MM.1S (cell line): ENCODE results near the gene TMPRSS6.

Experiments
- DNase-seq: peaks from one replicate; pipeline ENCODE4 v3.0.0-alpha.2; 2015
- H2AFZ ChIP-seq: fragments of 300-600 bp; sonication (generic); 2 replicates; pipeline ENCODE4 v1.6.0; 2016; ENCODE audit warnings: antibody characterized with exemption, low read length
- H3F3A ChIP-seq: fragments of 300-600 bp; sonication (generic); 2 replicates; pipeline ENCODE4 v1.6.1; 2016; ENCODE audit warnings: mild to moderate bottlenecking, antibody characterized with exemption, low read length, moderate library complexity, mixed read lengths; ENCODE audit not compliant: insufficient read depth
- H3K27ac ChIP-seq: fragments of 300-600 bp; sonication (generic); 2 replicates; pipeline ENCODE4 v1.5.1; 2016; ENCODE audit warnings: mild to moderate bottlenecking, low read length
- H3K27me3 ChIP-seq: fragments of 300-600 bp; sonication (generic); replicated peaks from 2 replicates; pipeline ENCODE4 v1.6.0; 2016; ENCODE audit warnings: low read length; ENCODE audit not compliant: insufficient read depth
- H3K36me3 ChIP-seq: fragments of 300-600 bp; sonication (generic); replicated peaks from 2 replicates; pipeline ENCODE4 v1.6.1; 2016; ENCODE audit warnings: mild to moderate bottlenecking, low read length, mixed read lengths; ENCODE audit not compliant: insufficient read depth
- H3K4me1 ChIP-seq: fragments of 300-600 bp; sonication (generic); 2 replicates; pipeline ENCODE4 v1.6.1; 2016; ENCODE audit warnings: low read length, mixed read lengths
- H3K4me2 ChIP-seq: fragments of 300-600 bp; sonication (generic); 2 replicates; pipeline ENCODE4 v1.6.0; 2016; ENCODE audit warnings: low read depth, low read length
- H3K4me3 ChIP-seq: fragments of 300-600 bp; sonication (generic); 2 replicates; pipeline ENCODE4 v1.5.1; 2016; ENCODE audit warnings: low read length, mixed read lengths
- H3K79me2 ChIP-seq: fragments of 300-600 bp; sonication (generic); 2 replicates; pipeline ENCODE4 v1.6.1; 2016; ENCODE audit warnings: mixed run types, low read length, mixed read lengths
- H3K9ac ChIP-seq: fragments of 300-600 bp; sonication (generic); 2 replicates; pipeline ENCODE4 v1.6.1; 2016; ENCODE audit warnings: low read length, mixed read lengths
- H3K9me2 ChIP-seq: fragments of 300-600 bp; sonication (generic); replicated peaks from 2 replicates; pipeline ENCODE4 v1.6.1; 2016; ENCODE audit warnings: mild to moderate bottlenecking, low read length, mixed read lengths; ENCODE audit not compliant: insufficient read depth
- H3K9me3 ChIP-seq: fragments of 300-600 bp; sonication (generic); replicated peaks from 2 replicates; pipeline ENCODE4 v1.6.1; 2016; ENCODE audit warnings: mild to moderate bottlenecking, low read length, mixed read lengths; ENCODE audit not compliant: insufficient read depth
- H4K20me1 ChIP-seq: fragments of 300-600 bp; sonication (generic); 2 replicates; pipeline ENCODE4 v1.6.1; 2016; ENCODE audit warnings: mild to moderate bottlenecking, low read length, moderate library complexity, mixed read lengths; ENCODE audit not compliant: insufficient read depth
- EZH2 ChIP-seq: fragments of 300-600 bp; sonication (generic); optimal IDR thresholded peaks from 2 replicates; pipeline ENCODE3; 2017; ENCODE audit warnings: low read depth, mild to moderate bottlenecking, antibody characterized with exemption, low read length, mixed read lengths
- EZH2phosphoT487 ChIP-seq: fragments of 300-600 bp; sonication (generic); IDR thresholded peaks from 2 replicates; pipeline ENCODE4 v1.6.1; 2018; ENCODE audit warnings: antibody characterized with exemption, low read length
- TF ChIP-seq, protein P1 (sequence below): fragments of 300-600 bp; sonication (generic); IDR thresholded peaks from 2 replicates; pipeline ENCODE4 v1.5.1; 2016; ENCODE audit warnings: antibody characterized with exemption, low read length, mixed read lengths

Gene TMPRSS6

DNA sequence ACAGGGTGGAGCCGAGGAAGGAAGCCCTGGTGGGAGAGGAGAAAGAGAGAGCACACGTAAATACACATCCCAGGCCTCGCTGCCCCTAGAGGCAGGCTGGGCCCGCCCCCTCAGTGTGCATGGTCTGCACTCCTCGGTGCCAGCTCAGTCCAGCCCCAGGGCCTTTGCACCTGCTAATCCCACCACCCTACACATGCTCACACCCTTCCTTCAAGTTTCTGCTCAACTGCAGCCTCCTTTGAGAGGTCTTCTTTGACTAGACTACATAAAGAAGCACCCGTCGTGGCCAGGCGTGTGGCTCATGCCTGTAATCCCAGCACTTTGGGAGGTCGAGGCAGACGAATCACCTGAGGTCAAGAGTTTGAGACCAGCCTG lies 34.7 kb upstream of the TMPRSS6 start:
- no peaks in the 10 kb centered on the region for H4K20me1 ChIP-seq
- H3K9me3 ChIP-seq = no peaks in the 10 kb centered on the region
- H3K27ac ChIP-seq = no peak overlapping the region
- no peaks in the 10 kb centered on the region for H3F3A ChIP-seq
- no peaks in the 10 kb centered on the region for H3K79me2 ChIP-seq
- H3K9ac ChIP-seq = no peak overlapping the region
- H3K4me2 ChIP-seq = no peak overlapping the region
- TF ChIP-seq EZH2 (no peak), EZH2phosphoT487 (no peak)
- no peaks in the 10 kb centered on the region for H3K4me1 ChIP-seq
- H3K27me3 ChIP-seq = peaks cover 80% of the 10 kb centered on the region
- DNase-seq = no peak
- no peak overlapping the region for H2AFZ ChIP-seq
- H3K9me2 ChIP-seq = no peaks in the 10 kb centered on the region
- H3K4me3 ChIP-seq = no peak overlapping the region
- no peaks in the 10 kb centered on the region for H3K36me3 ChIP-seq

DNA sequence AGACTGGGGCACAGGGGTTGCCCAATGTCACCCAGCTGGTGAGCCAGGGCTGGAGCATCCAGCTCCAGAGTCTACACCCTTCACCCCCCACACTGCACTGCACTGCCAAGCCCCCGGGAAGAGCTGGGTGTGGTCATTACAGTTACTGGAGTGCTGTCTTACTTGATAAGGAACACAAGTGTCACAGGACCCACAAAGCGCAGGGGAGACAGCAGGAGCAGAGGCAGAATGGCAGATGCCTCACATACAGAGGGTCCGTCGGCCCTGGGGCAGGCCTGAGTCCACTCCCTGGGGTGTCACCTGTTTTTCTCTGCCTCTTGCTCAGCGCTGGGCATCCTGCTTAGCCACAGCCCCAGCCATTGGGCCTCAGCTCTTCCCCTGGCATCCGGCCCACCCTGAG lies 32.5 kb upstream of the TMPRSS6 start:
- TF ChIP-seq EZH2phosphoT487 = no peak
- no peak for TF ChIP-seq EZH2
- TF ChIP-seq, protein P1, sequence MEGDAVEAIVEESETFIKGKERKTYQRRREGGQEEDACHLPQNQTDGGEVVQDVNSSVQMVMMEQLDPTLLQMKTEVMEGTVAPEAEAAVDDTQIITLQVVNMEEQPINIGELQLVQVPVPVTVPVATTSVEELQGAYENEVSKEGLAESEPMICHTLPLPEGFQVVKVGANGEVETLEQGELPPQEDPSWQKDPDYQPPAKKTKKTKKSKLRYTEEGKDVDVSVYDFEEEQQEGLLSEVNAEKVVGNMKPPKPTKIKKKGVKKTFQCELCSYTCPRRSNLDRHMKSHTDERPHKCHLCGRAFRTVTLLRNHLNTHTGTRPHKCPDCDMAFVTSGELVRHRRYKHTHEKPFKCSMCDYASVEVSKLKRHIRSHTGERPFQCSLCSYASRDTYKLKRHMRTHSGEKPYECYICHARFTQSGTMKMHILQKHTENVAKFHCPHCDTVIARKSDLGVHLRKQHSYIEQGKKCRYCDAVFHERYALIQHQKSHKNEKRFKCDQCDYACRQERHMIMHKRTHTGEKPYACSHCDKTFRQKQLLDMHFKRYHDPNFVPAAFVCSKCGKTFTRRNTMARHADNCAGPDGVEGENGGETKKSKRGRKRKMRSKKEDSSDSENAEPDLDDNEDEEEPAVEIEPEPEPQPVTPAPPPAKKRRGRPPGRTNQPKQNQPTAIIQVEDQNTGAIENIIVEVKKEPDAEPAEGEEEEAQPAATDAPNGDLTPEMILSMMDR = no peak
- H3K27me3 ChIP-seq = peaks cover 80% of the 10 kb centered on the region
- no peak for DNase-seq

DNA sequence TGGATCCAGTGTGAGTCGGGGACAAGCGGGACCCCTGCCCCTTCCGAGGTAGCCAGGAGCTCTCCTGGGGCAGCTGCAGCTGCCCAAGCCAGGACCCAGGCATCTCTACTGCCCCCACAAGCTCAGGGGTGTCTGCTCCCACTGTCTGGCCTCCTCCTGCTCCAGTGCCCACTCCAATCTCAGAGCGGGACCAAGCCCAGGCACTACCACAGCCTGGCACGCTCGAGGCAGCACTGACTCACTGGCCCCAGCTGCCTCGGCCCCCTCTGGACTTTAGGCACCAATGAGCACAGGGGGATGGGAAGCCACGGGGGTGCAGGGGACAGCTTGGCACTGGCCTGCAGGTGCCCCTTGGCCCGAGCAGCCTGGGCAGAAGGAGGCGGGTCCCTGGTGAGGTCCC lies 32.0 kb upstream of the TMPRSS6 start:
- no peaks in the 10 kb centered on the region for H3K79me2 ChIP-seq
- no peak for TF ChIP-seq EZH2phosphoT487
- TF ChIP-seq, protein P1 = no peak
- TF ChIP-seq EZH2 = no peak
- no peak overlapping the region for H2AFZ ChIP-seq
- H3K27me3 ChIP-seq = peaks cover 80% of the 10 kb centered on the region
- no peak overlapping the region for H3K4me2 ChIP-seq
- H3K9me3 ChIP-seq = no peaks in the 10 kb centered on the region
- no peak overlapping the region for H3K27ac ChIP-seq
- no peaks in the 10 kb centered on the region; the same call in 1 of the 2 replicates for H3F3A ChIP-seq
- no peaks in the 10 kb centered on the region for H3K9me2 ChIP-seq
- H3K4me1 ChIP-seq = peaks cover 4% of the 10 kb centered on the region; the same call in 1 of the 2 replicates
- no peak for DNase-seq
- H4K20me1 ChIP-seq = no peaks in the 10 kb centered on the region
- H3K36me3 ChIP-seq = no peaks in the 10 kb centered on the region
- H3K4me3 ChIP-seq = no peak overlapping the region
- H3K9ac ChIP-seq = no peak overlapping the region

More for the DNA sequence above, 32.5 kb upstream of the TMPRSS6 start:
- Histone ChIP-seq H4K20me1 (no peaks in the 10 kb centered on the region), H3K4me2 (no peak overlapping the region), H3K79me2 (no peaks in the 10 kb centered on the region), H3K9me2 (no peaks in the 10 kb centered on the region), H3K9ac (no peak overlapping the region), H3K9me3 (no peaks in the 10 kb centered on the region), H3K4me1 (peaks cover 4% of the 10 kb centered on the region; the same call in 1 of the 2 replicates), H2AFZ (no peak overlapping the region), H3F3A (no peaks in the 10 kb centered on the region; the same call in 1 of the 2 replicates), H3K27ac (no peak overlapping the region), H3K36me3 (no peaks in the 10 kb centered on the region), H3K4me3 (no peak overlapping the region)

DNA sequence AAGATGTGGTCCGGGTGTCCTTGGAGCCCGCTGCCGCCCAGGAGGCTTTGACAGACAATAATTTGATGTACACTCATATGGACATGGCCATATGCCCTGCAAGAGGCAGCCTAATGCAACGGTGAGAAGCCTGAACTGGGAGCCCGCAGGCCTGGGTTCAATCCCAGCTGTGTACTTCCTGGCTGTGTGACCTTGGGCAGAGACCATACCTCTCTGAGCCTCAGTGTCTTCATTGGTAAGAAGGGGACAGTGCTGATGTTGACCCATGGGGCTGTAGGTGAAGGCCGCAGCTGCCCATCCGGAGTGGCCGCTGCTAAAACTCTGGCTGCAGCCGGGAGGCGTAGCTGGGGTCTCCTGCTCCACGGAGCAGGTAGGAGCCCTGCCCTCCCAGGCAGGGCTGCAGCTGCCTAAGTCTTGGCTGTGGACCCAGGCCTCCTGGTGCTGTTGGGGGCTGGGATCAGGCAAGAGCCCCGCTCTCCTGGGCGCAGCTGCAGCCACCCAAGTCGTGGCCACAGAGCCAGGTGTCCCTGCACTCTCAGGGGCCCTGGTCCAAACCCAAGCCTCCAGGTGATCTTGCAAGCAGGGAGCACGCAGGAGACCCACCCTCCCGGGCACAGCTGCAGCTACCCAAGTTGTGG lies 31.3 kb upstream of the TMPRSS6 start:
- H3K27ac ChIP-seq = no peak overlapping the region
- H3K36me3 ChIP-seq = no peaks in the 10 kb centered on the region
- DNase-seq = no peak
- H3K9ac ChIP-seq = no peak overlapping the region
- no peak overlapping the region for H3K4me2 ChIP-seq
- H3K9me2 ChIP-seq = no peaks in the 10 kb centered on the region
- no peaks in the 10 kb centered on the region for H3K9me3 ChIP-seq
- peaks cover 79% of the 10 kb centered on the region for H3K27me3 ChIP-seq
- no peaks in the 10 kb centered on the region; the same call in 1 of the 2 replicates for H3F3A ChIP-seq
- no peaks in the 10 kb centered on the region for H3K79me2 ChIP-seq
- no peak for TF ChIP-seq EZH2
- TF ChIP-seq, protein P1 = no peak
- TF ChIP-seq EZH2phosphoT487 = no peak
- H4K20me1 ChIP-seq = no peaks in the 10 kb centered on the region
- H3K4me1 ChIP-seq = peaks cover 4% of the 10 kb centered on the region; the same call in 1 of the 2 replicates
- H2AFZ ChIP-seq = no peak overlapping the region
- H3K4me3 ChIP-seq = no peak overlapping the region
